Uterus (tissue), 2 donors: Measurements from ENCODE around the gene GCNT3.

Source experiments
- CTCF ChIP-seq, 4 experiments: fragments of 200-600 bp in 2 of 4; fragments of 450-650 bp in 2 of 4; sonication (generic) in 2 of 4; IDR thresholded peaks; one replicate each; pipeline ENCODE4 v1.5.1; 2016 to 2019; ENCODE audit warnings: antibody characterized with exemption in 4 of 4, mild to moderate bottlenecking in 2 of 4, moderate library complexity in 1 of 4
- POLR2A ChIP-seq, 2 donors: fragments of 450-650 bp; IDR thresholded peaks; one replicate each; pipeline ENCODE4 v1.6.1; 2016; ENCODE audit warnings: antibody characterized with exemption in 2 of 2, mild to moderate bottlenecking in 1 of 2, moderate library complexity in 1 of 2

DNA sequence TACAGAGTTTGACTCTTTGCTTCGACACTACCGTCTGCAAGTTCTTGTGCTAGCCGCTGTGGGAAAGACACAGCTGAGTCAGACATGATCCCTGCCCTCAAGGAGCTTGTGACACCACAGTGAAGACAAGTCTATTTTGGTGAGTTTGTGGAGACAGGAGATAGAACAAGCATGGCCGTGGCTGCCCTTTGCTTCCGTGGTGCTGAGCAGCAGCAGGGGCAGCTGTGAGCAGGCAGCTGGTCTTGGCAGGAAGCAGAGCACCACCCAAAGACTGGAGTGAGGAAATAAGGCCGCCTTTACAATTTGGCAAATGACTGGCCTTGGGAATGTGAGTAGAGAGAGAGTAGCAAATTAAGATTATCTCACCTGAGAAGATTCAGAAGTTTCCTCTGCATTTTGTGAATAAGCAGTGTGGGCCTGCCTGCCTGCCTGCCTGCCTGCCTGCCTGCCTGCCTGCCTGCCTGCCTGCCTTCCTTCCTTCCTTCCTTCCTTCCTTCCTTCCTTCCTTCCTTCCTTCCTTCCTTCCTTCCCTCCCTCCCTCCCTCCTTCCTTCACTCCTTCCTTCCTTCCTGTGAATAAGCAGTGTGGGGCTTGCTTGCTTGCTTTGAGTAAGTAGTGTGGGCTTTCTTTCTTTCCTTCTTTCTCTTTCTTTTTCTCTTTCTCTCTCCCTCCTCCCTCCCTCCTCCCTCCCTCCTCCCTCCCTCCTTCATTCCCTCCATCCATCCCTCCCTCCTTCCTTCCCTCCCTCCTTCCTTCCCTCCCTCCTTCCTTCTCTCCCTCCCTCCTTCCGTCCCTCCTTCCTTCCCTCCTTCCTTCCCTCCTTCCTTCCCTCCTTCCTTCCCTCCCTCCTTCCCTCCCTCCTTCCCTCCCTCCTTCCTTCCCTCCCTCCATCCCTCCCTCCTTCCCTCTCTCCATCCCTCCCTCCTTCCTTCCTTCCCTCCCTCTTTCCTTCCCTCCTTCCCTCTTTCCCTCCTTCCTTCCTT is 1.6 kb upstream of the GCNT3 start:
- TF ChIP-seq CTCF (IDR thresholded peaks at IDR 0.05) (no peak), POLR2A (IDR thresholded peaks at IDR 0.05) (no peak)
